GM15510 (cell line): ENCODE results near the gene SURF2.

Experiments used
- POLR2A ChIP-seq: IDR thresholded peaks from 3 replicates; pipeline ENCODE4 v1.6.1; 2011; ENCODE audit warnings: borderline replicate concordance; ENCODE audit not compliant: insufficient read length; ENCODE audit errors: extremely low read depth

The SURF2 gene

GRCh38 chr9:133397895-133398294, 41.5 kb downstream of the SURF2 start:
- TF ChIP-seq POLR2A = no peak

GRCh38 chr9:133400292-133400691, 43.9 kb downstream of the SURF2 start:
- TF ChIP-seq POLR2A = no peak

GRCh38 chr9:133401588-133401987, 45.2 kb downstream of the SURF2 start:
- no peak for TF ChIP-seq POLR2A

- no peak for TF ChIP-seq POLR2A
Measured at GRCh38 chr9:133402689-133403088, 46.3 kb downstream of the SURF2 start.

- no peak for TF ChIP-seq POLR2A
Measured at GRCh38 chr9:133403766-133404453, 47.6 kb downstream of the SURF2 start.

GRCh38 chr9:133404454-133405002, 48.2 kb downstream of the SURF2 start:
- peak; percentile 20 for TF ChIP-seq POLR2A

- TF ChIP-seq POLR2A = no peak
Measured at GRCh38 chr9:133405508-133406438, 49.4 kb downstream of the SURF2 start.

- no peak for TF ChIP-seq POLR2A
Measured at GRCh38 chr9:133406480-133407307, 50.3 kb downstream of the SURF2 start.

- TF ChIP-seq POLR2A = no peak
Measured at GRCh38 chr9:133408042-133408441, 51.7 kb downstream of the SURF2 start.
